NCI-H146 (cell line): ENCODE results near the gene MTM1.

Experiments used
- DNase-seq: peaks from one replicate; lab custom pipeline; 2025; lab: John Stamatoyannopoulos, UW

MTM1 gene

GRCh38 chrX:150605603-150606002, 37.2 kb downstream of the MTM1 start:
- no peak for DNase-seq

GRCh38 chrX:150607201-150607600, 38.8 kb downstream of the MTM1 start:
- no peak for DNase-seq

GRCh38 chrX:150610043-150610442, 41.6 kb downstream of the MTM1 start:
- DNase-seq: no peak

GRCh38 chrX:150610446-150610845, 42.0 kb downstream of the MTM1 start:
- DNase-seq: no peak

- DNase-seq: no peak
Measured at GRCh38 chrX:150615356-150615755, 46.9 kb downstream of the MTM1 start.

GRCh38 chrX:150616179-150616862, 47.9 kb downstream of the MTM1 start:
- DNase-seq: no peak

GRCh38 chrX:150616863-150617198, 48.4 kb downstream of the MTM1 start:
- no peak for DNase-seq

GRCh38 chrX:150621652-150622051, 53.2 kb downstream of the MTM1 start:
- DNase-seq: no peak

GRCh38 chrX:150623583-150623982, 55.2 kb downstream of the MTM1 start:
- no peak for DNase-seq

GRCh38 chrX:150625097-150625496, 56.7 kb downstream of the MTM1 start:
- no peak for DNase-seq

- no peak for DNase-seq
Measured at GRCh38 chrX:150625875-150626274, 57.5 kb downstream of the MTM1 start.

- no peak for DNase-seq
Measured at GRCh38 chrX:150627957-150628356, 59.5 kb downstream of the MTM1 start.

GRCh38 chrX:150635952-150636351, 67.5 kb downstream of the MTM1 start:
- no peak for DNase-seq

- no peak for DNase-seq
Measured at GRCh38 chrX:150642423-150642822, 74.0 kb downstream of the MTM1 start.

- no peak for DNase-seq
Measured at GRCh38 chrX:150643271-150643670, 74.8 kb downstream of the MTM1 start.

- no peak for DNase-seq
Measured at GRCh38 chrX:150643958-150644357, 75.5 kb downstream of the MTM1 start.

GRCh38 chrX:150644422-150644821, 76.0 kb downstream of the MTM1 start:
- no peak for DNase-seq

- DNase-seq: no peak
Measured at GRCh38 chrX:150647331-150647730, 78.9 kb downstream of the MTM1 start.

- DNase-seq: no peak
Measured at GRCh38 chrX:150648296-150648940, 80.0 kb downstream of the MTM1 start.

- no peak for DNase-seq
Measured at GRCh38 chrX:150649096-150649870, 80.9 kb downstream of the MTM1 start.

GRCh38 chrX:150651906-150652305, 83.5 kb downstream of the MTM1 start:
- no peak for DNase-seq

GRCh38 chrX:150655788-150656187, 87.4 kb downstream of the MTM1 start:
- DNase-seq: no peak

- peak; percentile 2 for DNase-seq
Measured at GRCh38 chrX:150663073-150663472, 94.7 kb downstream of the MTM1 start.
